HEK293 (cell line): ENCODE results near the gene ZDHHC11.
"Not testable (repeated sequence)": the region's sequence is repeated elsewhere in the genome, so short reads cannot be mapped to it uniquely, and the experiment has no call there.

Experiments
- GLIS1 ChIP-seq: fragments of 450-650 bp; formaldehyde crosslinking; IDR thresholded peaks from 2 replicates; pipeline ENCODE4 v1.5.1; 2016; ENCODE audit warnings: missing biosample characterization, missing genetic modification characterization
- ZFP41 ChIP-seq: fragments of 450-650 bp; formaldehyde crosslinking; IDR thresholded peaks from 2 replicates; pipeline ENCODE4 v1.5.1; 2016; ENCODE audit warnings: missing biosample characterization, missing genetic modification characterization, borderline replicate concordance
- ZNF274 ChIP-seq, 2 experiments: fragments of 200-500 bp in 1 of 2; fragments of 450-650 bp in 1 of 2; sonication (Bioruptor generic) in 1 of 2; formaldehyde crosslinking in 1 of 2; IDR thresholded peaks; 2 replicates each; pipeline versions ENCODE4 v1.5.1 to v1.6.1; 2014 to 2016; ENCODE audit warnings: borderline replicate concordance in 1 of 2, inconsistent platforms in 1 of 2, low read length in 1 of 2, missing biosample characterization in 1 of 2, missing genetic modification characterization in 1 of 2
- ZNF394 ChIP-seq: fragments of 450-650 bp; formaldehyde crosslinking; IDR thresholded peaks from 2 replicates; pipeline ENCODE4 v1.5.1; 2016; ENCODE audit warnings: missing biosample characterization, missing genetic modification characterization, mild to moderate bottlenecking, moderate library complexity, borderline replicate concordance
- ZNF785 ChIP-seq: fragments of 450-650 bp; formaldehyde crosslinking; IDR thresholded peaks from 2 replicates; pipeline ENCODE4 v1.5.1; 2016; ENCODE audit warnings: missing biosample characterization, missing genetic modification characterization
- TF ChIP-seq, protein P1 (sequence below): fragments of 450-650 bp; formaldehyde crosslinking; IDR thresholded peaks from 2 replicates; pipeline ENCODE4 v1.5.1; 2016; ENCODE audit warnings: missing biosample characterization, missing genetic modification characterization
- TF ChIP-seq, protein P2 (sequence below): fragments of 450-650 bp; formaldehyde crosslinking; IDR thresholded peaks from 2 replicates; pipeline ENCODE4 v1.5.1; 2016; ENCODE audit warnings: missing biosample characterization, missing genetic modification characterization
- TF ChIP-seq, protein P3 (sequence below): fragments of 450-650 bp; formaldehyde crosslinking; IDR thresholded peaks from 2 replicates; pipeline ENCODE4 v1.5.1; 2016; ENCODE audit warnings: missing biosample characterization, missing genetic modification characterization
- TF ChIP-seq, protein P4 (sequence below): fragments of 450-650 bp; formaldehyde crosslinking; IDR thresholded peaks from 2 replicates; pipeline ENCODE4 v1.5.1; 2016; ENCODE audit warnings: missing biosample characterization, missing genetic modification characterization, borderline replicate concordance
- TF ChIP-seq, protein P5 (sequence below): fragments of 450-650 bp; formaldehyde crosslinking; IDR thresholded peaks from 2 replicates; pipeline ENCODE4 v1.5.1; 2016; ENCODE audit warnings: missing biosample characterization, missing genetic modification characterization, low read depth
- TF ChIP-seq, protein P6 (sequence below): sonication (generic); formaldehyde crosslinking; IDR thresholded peaks from 2 replicates; pipeline ENCODE4 v1.8.1; 2022; ENCODE audit warnings: mild to moderate bottlenecking, moderate library complexity, missing genetic modification reagents

DNA sequence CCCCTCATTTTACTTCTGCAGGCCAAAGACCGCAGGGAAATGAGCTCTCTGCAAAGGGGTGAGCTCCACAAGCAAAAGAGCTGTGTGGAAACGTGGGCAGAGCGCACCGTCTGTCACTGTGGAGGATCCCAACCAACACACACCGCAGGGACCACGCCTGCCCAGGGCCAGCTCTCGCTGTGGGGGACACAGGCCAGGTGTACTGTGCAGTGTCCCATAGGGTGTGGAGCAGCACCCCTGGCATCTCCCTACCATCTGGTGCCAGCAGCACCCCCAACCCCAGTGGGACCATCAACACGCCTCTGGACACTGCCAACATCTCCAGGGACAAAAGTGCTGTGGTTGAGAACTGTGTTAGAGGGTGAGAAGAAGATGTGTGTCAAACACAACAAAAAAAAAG is 27.9 kb upstream of the ZDHHC11 start:
- not testable (repeated sequence) for TF ChIP-seq GLIS1 (tag by site-specific recombination); ZFP41 (tag by site-specific recombination); ZNF785 (tag by site-specific recombination); ZNF394 (tag by site-specific recombination); ZNF274 (IDR thresholded peaks at IDR 0.05; ENCODE audit: low read length); ZNF274 (tag by site-specific recombination; IDR thresholded peaks at IDR 0.05; ENCODE audit: borderline replicate concordance)
- TF ChIP-seq, protein P1, sequence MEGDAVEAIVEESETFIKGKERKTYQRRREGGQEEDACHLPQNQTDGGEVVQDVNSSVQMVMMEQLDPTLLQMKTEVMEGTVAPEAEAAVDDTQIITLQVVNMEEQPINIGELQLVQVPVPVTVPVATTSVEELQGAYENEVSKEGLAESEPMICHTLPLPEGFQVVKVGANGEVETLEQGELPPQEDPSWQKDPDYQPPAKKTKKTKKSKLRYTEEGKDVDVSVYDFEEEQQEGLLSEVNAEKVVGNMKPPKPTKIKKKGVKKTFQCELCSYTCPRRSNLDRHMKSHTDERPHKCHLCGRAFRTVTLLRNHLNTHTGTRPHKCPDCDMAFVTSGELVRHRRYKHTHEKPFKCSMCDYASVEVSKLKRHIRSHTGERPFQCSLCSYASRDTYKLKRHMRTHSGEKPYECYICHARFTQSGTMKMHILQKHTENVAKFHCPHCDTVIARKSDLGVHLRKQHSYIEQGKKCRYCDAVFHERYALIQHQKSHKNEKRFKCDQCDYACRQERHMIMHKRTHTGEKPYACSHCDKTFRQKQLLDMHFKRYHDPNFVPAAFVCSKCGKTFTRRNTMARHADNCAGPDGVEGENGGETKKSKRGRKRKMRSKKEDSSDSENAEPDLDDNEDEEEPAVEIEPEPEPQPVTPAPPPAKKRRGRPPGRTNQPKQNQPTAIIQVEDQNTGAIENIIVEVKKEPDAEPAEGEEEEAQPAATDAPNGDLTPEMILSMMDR (tag by site-specific recombination), result not testable (repeated sequence)
- TF ChIP-seq, protein P2, sequence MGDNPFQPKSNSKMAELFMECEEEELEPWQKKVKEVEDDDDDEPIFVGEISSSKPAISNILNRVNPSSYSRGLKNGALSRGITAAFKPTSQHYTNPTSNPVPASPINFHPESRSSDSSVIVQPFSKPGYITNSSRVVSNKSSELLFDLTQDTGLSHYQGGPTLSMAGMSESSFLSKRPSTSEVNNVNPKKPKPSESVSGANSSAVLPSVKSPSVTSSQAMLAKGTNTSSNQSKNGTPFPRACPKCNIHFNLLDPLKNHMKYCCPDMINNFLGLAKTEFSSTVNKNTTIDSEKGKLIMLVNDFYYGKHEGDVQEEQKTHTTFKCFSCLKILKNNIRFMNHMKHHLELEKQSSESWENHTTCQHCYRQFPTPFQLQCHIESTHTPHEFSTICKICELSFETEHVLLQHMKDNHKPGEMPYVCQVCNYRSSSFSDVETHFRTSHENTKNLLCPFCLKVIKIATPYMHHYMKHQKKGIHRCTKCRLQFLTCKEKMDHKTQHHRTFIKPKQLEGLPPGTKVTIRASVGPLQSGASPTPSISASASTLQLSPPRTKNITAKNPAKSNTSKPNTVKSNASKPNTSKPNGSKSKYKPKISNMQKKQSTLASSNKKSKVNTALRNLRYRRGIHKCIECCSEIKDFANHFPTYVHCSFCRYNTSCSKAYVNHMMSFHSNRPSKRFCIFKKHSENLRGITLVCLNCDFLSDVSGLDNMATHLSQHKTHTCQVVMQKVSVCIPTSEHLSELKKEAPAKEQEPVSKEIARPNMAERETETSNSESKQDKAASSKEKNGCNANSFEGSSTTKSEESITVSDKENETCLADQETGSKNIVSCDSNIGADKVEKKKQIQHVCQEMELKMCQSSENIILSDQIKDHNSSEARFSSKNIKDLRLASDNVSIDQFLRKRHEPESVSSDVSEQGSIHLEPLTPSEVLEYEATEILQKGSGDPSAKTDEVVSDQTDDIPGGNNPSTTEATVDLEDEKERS, result not testable (repeated sequence)
- TF ChIP-seq, protein P3, sequence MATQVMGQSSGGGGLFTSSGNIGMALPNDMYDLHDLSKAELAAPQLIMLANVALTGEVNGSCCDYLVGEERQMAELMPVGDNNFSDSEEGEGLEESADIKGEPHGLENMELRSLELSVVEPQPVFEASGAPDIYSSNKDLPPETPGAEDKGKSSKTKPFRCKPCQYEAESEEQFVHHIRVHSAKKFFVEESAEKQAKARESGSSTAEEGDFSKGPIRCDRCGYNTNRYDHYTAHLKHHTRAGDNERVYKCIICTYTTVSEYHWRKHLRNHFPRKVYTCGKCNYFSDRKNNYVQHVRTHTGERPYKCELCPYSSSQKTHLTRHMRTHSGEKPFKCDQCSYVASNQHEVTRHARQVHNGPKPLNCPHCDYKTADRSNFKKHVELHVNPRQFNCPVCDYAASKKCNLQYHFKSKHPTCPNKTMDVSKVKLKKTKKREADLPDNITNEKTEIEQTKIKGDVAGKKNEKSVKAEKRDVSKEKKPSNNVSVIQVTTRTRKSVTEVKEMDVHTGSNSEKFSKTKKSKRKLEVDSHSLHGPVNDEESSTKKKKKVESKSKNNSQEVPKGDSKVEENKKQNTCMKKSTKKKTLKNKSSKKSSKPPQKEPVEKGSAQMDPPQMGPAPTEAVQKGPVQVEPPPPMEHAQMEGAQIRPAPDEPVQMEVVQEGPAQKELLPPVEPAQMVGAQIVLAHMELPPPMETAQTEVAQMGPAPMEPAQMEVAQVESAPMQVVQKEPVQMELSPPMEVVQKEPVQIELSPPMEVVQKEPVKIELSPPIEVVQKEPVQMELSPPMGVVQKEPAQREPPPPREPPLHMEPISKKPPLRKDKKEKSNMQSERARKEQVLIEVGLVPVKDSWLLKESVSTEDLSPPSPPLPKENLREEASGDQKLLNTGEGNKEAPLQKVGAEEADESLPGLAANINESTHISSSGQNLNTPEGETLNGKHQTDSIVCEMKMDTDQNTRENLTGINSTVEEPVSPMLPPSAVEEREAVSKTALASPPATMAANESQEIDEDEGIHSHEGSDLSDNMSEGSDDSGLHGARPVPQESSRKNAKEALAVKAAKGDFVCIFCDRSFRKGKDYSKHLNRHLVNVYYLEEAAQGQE (tag by site-specific recombination), result not testable (repeated sequence)
- TF ChIP-seq, protein P4, sequence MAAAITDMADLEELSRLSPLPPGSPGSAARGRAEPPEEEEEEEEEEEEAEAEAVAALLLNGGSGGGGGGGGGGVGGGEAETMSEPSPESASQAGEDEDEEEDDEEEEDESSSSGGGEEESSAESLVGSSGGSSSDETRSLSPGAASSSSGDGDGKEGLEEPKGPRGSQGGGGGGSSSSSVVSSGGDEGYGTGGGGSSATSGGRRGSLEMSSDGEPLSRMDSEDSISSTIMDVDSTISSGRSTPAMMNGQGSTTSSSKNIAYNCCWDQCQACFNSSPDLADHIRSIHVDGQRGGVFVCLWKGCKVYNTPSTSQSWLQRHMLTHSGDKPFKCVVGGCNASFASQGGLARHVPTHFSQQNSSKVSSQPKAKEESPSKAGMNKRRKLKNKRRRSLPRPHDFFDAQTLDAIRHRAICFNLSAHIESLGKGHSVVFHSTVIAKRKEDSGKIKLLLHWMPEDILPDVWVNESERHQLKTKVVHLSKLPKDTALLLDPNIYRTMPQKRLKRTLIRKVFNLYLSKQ (tag by site-specific recombination), result not testable (repeated sequence)
- TF ChIP-seq, protein P5, sequence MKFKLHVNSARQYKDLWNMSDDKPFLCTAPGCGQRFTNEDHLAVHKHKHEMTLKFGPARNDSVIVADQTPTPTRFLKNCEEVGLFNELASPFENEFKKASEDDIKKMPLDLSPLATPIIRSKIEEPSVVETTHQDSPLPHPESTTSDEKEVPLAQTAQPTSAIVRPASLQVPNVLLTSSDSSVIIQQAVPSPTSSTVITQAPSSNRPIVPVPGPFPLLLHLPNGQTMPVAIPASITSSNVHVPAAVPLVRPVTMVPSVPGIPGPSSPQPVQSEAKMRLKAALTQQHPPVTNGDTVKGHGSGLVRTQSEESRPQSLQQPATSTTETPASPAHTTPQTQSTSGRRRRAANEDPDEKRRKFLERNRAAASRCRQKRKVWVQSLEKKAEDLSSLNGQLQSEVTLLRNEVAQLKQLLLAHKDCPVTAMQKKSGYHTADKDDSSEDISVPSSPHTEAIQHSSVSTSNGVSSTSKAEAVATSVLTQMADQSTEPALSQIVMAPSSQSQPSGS (tag by site-specific recombination), result not testable (repeated sequence)
- TF ChIP-seq, protein P6, sequence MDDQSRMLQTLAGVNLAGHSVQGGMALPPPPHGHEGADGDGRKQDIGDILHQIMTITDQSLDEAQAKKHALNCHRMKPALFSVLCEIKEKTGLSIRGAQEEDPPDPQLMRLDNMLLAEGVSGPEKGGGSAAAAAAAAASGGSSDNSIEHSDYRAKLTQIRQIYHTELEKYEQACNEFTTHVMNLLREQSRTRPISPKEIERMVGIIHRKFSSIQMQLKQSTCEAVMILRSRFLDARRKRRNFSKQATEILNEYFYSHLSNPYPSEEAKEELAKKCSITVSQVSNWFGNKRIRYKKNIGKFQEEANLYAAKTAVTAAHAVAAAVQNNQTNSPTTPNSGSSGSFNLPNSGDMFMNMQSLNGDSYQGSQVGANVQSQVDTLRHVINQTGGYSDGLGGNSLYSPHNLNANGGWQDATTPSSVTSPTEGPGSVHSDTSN (CRISPR knock-in tag), result not testable (repeated sequence)
